ENCODE results near the gene CALCR. TPM values are rescaled to one million over a fixed set of nuclear protein-coding genes. Genes with fewer than 3 reads are reported as not detected.

The CALCR gene
- total and polyA plus RNA-seq, 2 of the 4 experiments (the other 2 are of a cell fraction), result not detected

DNA sequence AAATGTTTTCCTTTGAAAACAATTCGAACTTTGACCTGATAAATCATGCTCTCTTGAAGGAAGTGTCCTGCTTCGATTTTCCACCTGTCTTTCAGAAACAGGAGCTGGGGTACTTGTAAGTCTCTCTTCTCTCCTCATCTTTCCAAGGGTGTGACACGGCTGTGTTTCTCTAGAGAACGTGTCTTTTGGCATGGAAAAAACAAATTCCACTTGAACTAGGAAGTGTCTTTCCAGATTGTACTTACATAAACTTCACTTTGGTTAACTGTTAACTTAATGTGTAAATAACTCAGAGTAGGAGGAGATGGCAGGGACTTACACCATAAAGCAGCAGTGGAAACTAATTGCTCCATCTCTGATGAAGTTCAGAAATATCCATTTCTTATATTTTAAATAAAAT lies 4.2 kb upstream of the CALCR start:
- no TSS peak for BruUV-seq (replicated peaks)
- Histone ChIP-seq H2BK5ac (ENCODE audit: low read depth, low read length, poor library complexity, severe bottlenecking) (no peak overlapping the region), H3K4me3 (ENCODE audit: insufficient read depth, low read depth, low read length) (no peak overlapping the region), H3K4ac (ENCODE audit: low read depth, low read length) (no peak overlapping the region), H2AK9ac (replicated peaks; ENCODE audit: low read depth, low read length, poor library complexity) (no peak overlapping the region), H3K18ac (ENCODE audit: low read depth, low read length) (no peak overlapping the region), H3K9me1 (ENCODE audit: insufficient read depth, low read length) (no peaks in the 10 kb centered on the region; the same call in 1 of the 2 replicates), H3K27ac (ENCODE audit: insufficient read depth, low read length) (no peak overlapping the region), H2BK15ac (ENCODE audit: low read depth, low read length) (no peak overlapping the region), H3K79me1 (ENCODE audit: low read depth in 1 of 2, low read length in 2 of 2) (no peaks in the 10 kb centered on the region), H4K91ac (ENCODE audit: insufficient read depth, low read depth, low read length) (no peak overlapping the region), H3K4me1 (ENCODE audit: control insufficient read depth, insufficient read depth, low read length) (no peaks in the 10 kb centered on the region), H3K56ac (ENCODE audit: extremely low read depth, insufficient read depth, low read length) (no peak overlapping the region), H3K9ac (ENCODE audit: low read depth, low read length) (no peak overlapping the region), H4K5ac (ENCODE audit: low read depth, low read length) (no peak overlapping the region), H3K9me3 (ENCODE audit: control insufficient read depth, insufficient read depth, low read length) (no peaks in the 10 kb centered on the region), H3K23ac (ENCODE audit: low read depth, low read length) (no peak overlapping the region), H3K36me3 (ENCODE audit: control insufficient read depth, insufficient read depth, low read length) (no peaks in the 10 kb centered on the region), H2BK20ac (ENCODE audit: low read depth, low read length) (no peak overlapping the region), H4K20me1 (ENCODE audit: insufficient read depth, low read length) (no peaks in the 10 kb centered on the region), H3K4me2 (ENCODE audit: low read depth, low read length) (no peak overlapping the region), H4K8ac (ENCODE audit: low read depth in 2 of 2, low read length in 2 of 2) (no peak overlapping the region), H2AFZ (replicated peaks; ENCODE audit: low read length, poor library complexity) (no peak overlapping the region), H2AK5ac (ENCODE audit: low read depth, low read length) (no peak overlapping the region), H3K27me3 (ENCODE audit: control insufficient read depth, insufficient read depth, low read length) (peaks cover 24% of the 10 kb centered on the region), H2BK120ac (ENCODE audit: low read depth, low read length) (no peak overlapping the region), H3K14ac (replicated peaks; ENCODE audit: low read depth, low read length) (no peak overlapping the region)
- WGBS, 2 experiments (ENCODE audit: extremely low coverage in 2 of 2, insufficient read length in 1 of 2), result 20% methylated on average over 1 of the region's 4 CpGs; no CpG with 5 or more reads in 1 of the 2 experiments
- in situ Hi-C loops (cut with MboI; ENCODE audit: low sequenced_read_pairs), result no loop called here
- ATAC-seq (ENCODE audit: low read depth), result no peak
- TF ChIP-seq RCOR1 (IDR thresholded peaks at IDR 0.05; ENCODE audit: insufficient replicate concordance, low read length), result no peak
- TF ChIP-seq, protein P1, sequence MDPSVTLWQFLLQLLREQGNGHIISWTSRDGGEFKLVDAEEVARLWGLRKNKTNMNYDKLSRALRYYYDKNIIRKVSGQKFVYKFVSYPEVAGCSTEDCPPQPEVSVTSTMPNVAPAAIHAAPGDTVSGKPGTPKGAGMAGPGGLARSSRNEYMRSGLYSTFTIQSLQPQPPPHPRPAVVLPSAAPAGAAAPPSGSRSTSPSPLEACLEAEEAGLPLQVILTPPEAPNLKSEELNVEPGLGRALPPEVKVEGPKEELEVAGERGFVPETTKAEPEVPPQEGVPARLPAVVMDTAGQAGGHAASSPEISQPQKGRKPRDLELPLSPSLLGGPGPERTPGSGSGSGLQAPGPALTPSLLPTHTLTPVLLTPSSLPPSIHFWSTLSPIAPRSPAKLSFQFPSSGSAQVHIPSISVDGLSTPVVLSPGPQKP (IDR thresholded peaks at IDR 0.05; ENCODE audit: borderline replicate concordance, low read depth, low read length), result no peak
- TF ChIP-seq USF2 (IDR thresholded peaks at IDR 0.05; ENCODE audit: low read depth, low read length), result no peak
- TF ChIP-seq MAFK (IDR thresholded peaks at IDR 0.05; ENCODE audit: low read depth, low read length), result no peak
- no peak for TF ChIP-seq SMC3 (IDR thresholded peaks at IDR 0.05; ENCODE audit: low read depth, low read length)
- ChIA-PET CTCF (no interaction called here), POLR2A (ENCODE audit: unreplicated experiment) (no interaction called here)
- DNase-seq, result no peak
- intact Hi-C loops (cut with micrococcal nuclease), result no loop called here
- dilution Hi-C loops (cut with HindIII; ENCODE audit: low sequenced_read_pairs, unreplicated experiment), result no loop called here

All from IMR-90 (cell line).